ENCODE measurements around the gene DNAH9.

GRCh38 chr17:11950771-11951519 lies 352.7 kb downstream of the DNAH9 start:
- TF ChIP-seq CTCF (IDR thresholded peaks at IDR 0.05; ENCODE audit: poor library complexity, severe bottlenecking): no peak
- no peak for TF ChIP-seq POLR2AphosphoS5 (IDR thresholded peaks at IDR 0.05)
- no peak for TF ChIP-seq RAD21 (conservative IDR thresholded peaks at IDR 0.05)
- TF ChIP-seq EZH2 (IDR thresholded peaks at IDR 0.05; ENCODE audit: borderline replicate concordance, insufficient read depth, low read length, poor library complexity, severe bottlenecking): no peak
- TF ChIP-seq SMC3 (conservative IDR thresholded peaks at IDR 0.05; ENCODE audit: poor library complexity): no peak
- no peak for TF ChIP-seq REST (IDR thresholded peaks at IDR 0.05; ENCODE audit: borderline replicate concordance)

All from neural cell (in vitro differentiated cells).